WTC11 (cell line): ENCODE measurements around the gene FMC1. TPM values are rescaled to one million over a fixed set of nuclear protein-coding genes. Genes with fewer than 3 reads are reported as not detected.
A peak's percentile ranks its signal among the peaks of the same experiment; 100 is the strongest.

Experiments
- ATAC-seq: fragments of 200-7000 bp; cut with Tn5 transposase; 2 replicates; pipeline ENCODE4 v1.10.0; 2021; ENCODE audit warnings: mild to moderate bottlenecking, moderate library complexity
- CTCF ChIA-PET: fragments of 300-600 bp; sonication (Branson Sonifier 250); formaldehyde crosslinking; loops from one replicate; lab custom pipeline; 2021; ENCODE audit warnings: antibody characterized with exemption; lab: Charles Lee
- POLR2A ChIA-PET: fragments of 350-600 bp; sonication (Branson Sonifier 250); formaldehyde crosslinking; loops from one replicate; lab custom pipeline; 2021; ENCODE audit warnings: antibody characterized with exemption; lab: Charles Lee
- DNase-seq: peaks from one replicate; pipeline ENCODE4 v3.0.0; 2021; ENCODE audit warnings: low spot score
- H3K27ac Mint-ChIP-seq: 2 replicates; pipeline ENCODE4 v1.8.0; 2021; ENCODE audit warnings: mixed read lengths
- H3K27me3 Mint-ChIP-seq: 2 replicates; pipeline ENCODE4 v1.8.0; 2021; ENCODE audit warnings: low read depth, mild to moderate bottlenecking, moderate library complexity, mixed read lengths
- H3K36me3 Mint-ChIP-seq: 2 replicates; pipeline ENCODE4 v1.8.0; 2021; ENCODE audit warnings: mixed read lengths
- H3K4me1 Mint-ChIP-seq: 2 replicates; pipeline ENCODE4 v1.8.0; 2022; ENCODE audit warnings: mixed read lengths
- H3K4me3 Mint-ChIP-seq: 2 replicates; pipeline ENCODE4 v1.8.0; 2021; ENCODE audit warnings: mild to moderate bottlenecking, moderate library complexity, mixed read lengths
- H3K9me3 Mint-ChIP-seq: 2 replicates; pipeline ENCODE4 v1.8.0; 2021; ENCODE audit warnings: mixed read lengths
- CREB1 ChIP-seq: sonication (generic); formaldehyde crosslinking; IDR thresholded peaks from 2 replicates; pipeline ENCODE4 v1.8.0; 2023; ENCODE audit warnings: mild to moderate bottlenecking, missing genetic modification reagents
- ESRRA ChIP-seq: sonication (generic); formaldehyde crosslinking; IDR thresholded peaks from 2 replicates; pipeline ENCODE4 v1.8.1; 2022; ENCODE audit warnings: mild to moderate bottlenecking, missing genetic modification reagents, borderline replicate concordance
- GRHL2 ChIP-seq: fragments of 250-450 bp; sonication (Bioruptor Pico); IDR thresholded peaks from 2 replicates; pipeline ENCODE4 v1.8.0; 2022; ENCODE audit warnings: mild to moderate bottlenecking, moderate library complexity; ENCODE audit not compliant: insufficient replicate concordance, severe bottlenecking
- NR2C2 ChIP-seq: sonication (generic); formaldehyde crosslinking; IDR thresholded peaks from 2 replicates; pipeline ENCODE4 v1.8.0; 2022; ENCODE audit warnings: mild to moderate bottlenecking, missing genetic modification reagents
- OVOL2 ChIP-seq: fragments of 250-450 bp; sonication (Bioruptor Pico); IDR thresholded peaks from 2 replicates; pipeline ENCODE4 v1.9.0; 2021; ENCODE audit warnings: mild to moderate bottlenecking, borderline replicate concordance
- STAT6 ChIP-seq: sonication (generic); formaldehyde crosslinking; conservative IDR thresholded peaks from 2 replicates; pipeline ENCODE4 v1.8.1; 2023; ENCODE audit warnings: mild to moderate bottlenecking, low read depth, missing genetic modification reagents, moderate library complexity
- USF2 ChIP-seq: sonication (generic); formaldehyde crosslinking; IDR thresholded peaks from 2 replicates; pipeline ENCODE4 v1.8.1; 2023; ENCODE audit warnings: mild to moderate bottlenecking, missing genetic modification reagents, moderate library complexity
- ZNF263 ChIP-seq: sonication (generic); formaldehyde crosslinking; IDR thresholded peaks from 2 replicates; pipeline ENCODE4 v1.8.1; 2022; ENCODE audit warnings: low read depth, mild to moderate bottlenecking, moderate library complexity, missing genetic modification reagents
- ZNF532 ChIP-seq: fragments of 250-450 bp; sonication (Bioruptor Pico); IDR thresholded peaks from 2 replicates; pipeline ENCODE4 v1.9.0; 2021; ENCODE audit warnings: mild to moderate bottlenecking, borderline replicate concordance
- total RNA-seq: library from RNA; stranded (reverse); gene quantifications from 3 replicates; pipeline ENCODE4 v1.2.3, GENCODE V29; 2021
- TF ChIP-seq, protein P1 (sequence below): sonication (generic); formaldehyde crosslinking; conservative IDR thresholded peaks from 2 replicates; pipeline ENCODE4 v1.8.1; 2022; ENCODE audit warnings: mild to moderate bottlenecking, missing genetic modification reagents
- TF ChIP-seq, protein P2 (sequence below): sonication (generic); formaldehyde crosslinking; IDR thresholded peaks from 2 replicates; pipeline ENCODE4 v1.8.0; 2023; ENCODE audit warnings: missing genetic modification reagents, mild to moderate bottlenecking, borderline replicate concordance
- TF ChIP-seq, protein P3 (sequence below): fragments of 250-450 bp; sonication (Bioruptor Pico); conservative IDR thresholded peaks from 2 replicates; pipeline ENCODE4 v1.9.0; 2021; ENCODE audit warnings: mild to moderate bottlenecking

The FMC1 gene
- total RNA-seq, 1 experiment from 2014 or later, result 16.3 TPM

DNA sequence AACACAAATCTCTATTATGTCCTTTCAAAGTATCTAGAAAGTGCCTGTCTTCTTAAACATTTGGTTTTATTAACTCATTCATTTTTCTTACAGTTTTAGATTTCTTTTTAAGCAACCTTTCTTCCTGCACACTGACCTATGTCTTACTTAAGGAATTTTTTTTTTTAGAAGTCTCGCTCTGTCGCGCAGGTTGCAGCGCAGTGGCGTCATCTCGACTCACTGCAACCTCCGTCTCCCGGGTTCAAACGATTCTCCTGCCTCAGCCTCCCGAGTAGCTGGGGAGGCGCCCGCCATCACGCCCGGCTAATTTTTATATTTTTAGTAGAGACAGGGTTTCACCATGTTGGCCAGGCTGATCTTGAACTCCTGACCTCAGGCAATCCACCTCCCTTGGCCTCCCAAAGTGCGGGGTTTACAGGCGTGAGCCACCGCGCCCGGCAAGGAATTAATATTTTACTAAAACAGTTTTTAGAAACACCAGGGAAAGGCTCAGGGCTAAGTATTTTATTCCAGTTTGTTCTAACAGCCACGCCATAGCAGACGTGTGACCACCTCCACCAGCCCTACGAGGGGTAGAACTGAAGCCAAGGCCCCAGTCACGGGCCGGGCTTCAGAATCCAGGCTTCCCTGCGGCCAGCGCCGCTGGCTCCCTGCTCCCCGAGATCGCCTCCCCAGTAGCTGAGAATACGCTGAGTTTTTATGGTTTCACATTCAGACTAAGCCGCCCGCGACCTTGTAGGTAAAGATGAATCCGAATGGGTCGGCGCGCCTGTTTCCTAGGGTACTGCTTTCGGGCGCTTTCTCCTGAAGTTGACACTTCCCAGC lies 17.6 kb downstream of the FMC1 start:
- CTCF ChIA-PET, result interaction anchor here (1.0 to 1.1 kb wide), 2 partner anchors 19 to 76 kb away, joined by 3 to 7 read pairs; no protein-coding TSS in a partner anchor
- peak overlapping the region; percentile 97 for H3K27ac Mint-ChIP-seq
- TF ChIP-seq CREB1, result peak; percentile 8; the same call in 1 of the 2 replicates
- TF ChIP-seq, protein P1, sequence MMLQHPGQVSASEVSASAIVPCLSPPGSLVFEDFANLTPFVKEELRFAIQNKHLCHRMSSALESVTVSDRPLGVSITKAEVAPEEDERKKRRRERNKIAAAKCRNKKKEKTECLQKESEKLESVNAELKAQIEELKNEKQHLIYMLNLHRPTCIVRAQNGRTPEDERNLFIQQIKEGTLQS (CRISPR knock-in tag), result no peak
- TF ChIP-seq, all 79 proteins: peak for 1
- H3K4me1 Mint-ChIP-seq, result peaks cover 31% of the 10 kb centered on the region
- ATAC-seq (no peak; the same call in 1 of the 2 replicates), DNase-seq (no peak)
- no peaks in the 10 kb centered on the region for H3K9me3 Mint-ChIP-seq
- H3K4me3 Mint-ChIP-seq, result peak overlapping the region; percentile 81
- no peaks in the 10 kb centered on the region; the same call in 1 of the 2 replicates for H3K36me3 Mint-ChIP-seq
- POLR2A ChIA-PET, result interaction anchor here (0.6 to 1.9 kb wide), 7 partner anchors 11 to 1183 kb away, joined by 3 to 12 read pairs (median 3); partner anchors contain the start of genes FMC1 and KLRG2
- no peaks in the 10 kb centered on the region for H3K27me3 Mint-ChIP-seq

- ATAC-seq (peak; percentile 76), DNase-seq (peak; percentile 100)
- peaks cover under 1% of the 10 kb centered on the region for H3K36me3 Mint-ChIP-seq
- peaks cover 31% of the 10 kb centered on the region for H3K4me1 Mint-ChIP-seq
- peak within 1 kb of the TSS; percentile 97 for H3K27ac Mint-ChIP-seq
- no peaks in the 10 kb centered on the region for H3K9me3 Mint-ChIP-seq
- ChIA-PET CTCF (interaction anchor here (0.6 to 1.1 kb wide), 3 partner anchors 19 to 75 kb away, joined by 3 to 7 read pairs (median 7); no protein-coding TSS in a partner anchor), POLR2A (interaction anchor here (0.6 to 1.9 kb wide), 17 partner anchors 10 to 1182 kb away, joined by 3 to 12 read pairs (median 3); partner anchors contain the start of genes FMC1 and KLRG2)
- H3K27me3 Mint-ChIP-seq, result no peaks in the 10 kb centered on the region
- H3K4me3 Mint-ChIP-seq, result peak within 1 kb of the TSS; percentile 81
- TF ChIP-seq NR2C2 (CRISPR knock-in tag), result peak; percentile 6; the same call in 1 of the 2 replicates
- TF ChIP-seq OVOL2 (CRISPR knock-in tag), result no peak
- no peak for TF ChIP-seq ZNF532 (CRISPR knock-in tag)
- TF ChIP-seq USF2 (CRISPR knock-in tag), result no peak
- TF ChIP-seq GRHL2 (CRISPR knock-in tag), result no peak
- TF ChIP-seq, protein P2, sequence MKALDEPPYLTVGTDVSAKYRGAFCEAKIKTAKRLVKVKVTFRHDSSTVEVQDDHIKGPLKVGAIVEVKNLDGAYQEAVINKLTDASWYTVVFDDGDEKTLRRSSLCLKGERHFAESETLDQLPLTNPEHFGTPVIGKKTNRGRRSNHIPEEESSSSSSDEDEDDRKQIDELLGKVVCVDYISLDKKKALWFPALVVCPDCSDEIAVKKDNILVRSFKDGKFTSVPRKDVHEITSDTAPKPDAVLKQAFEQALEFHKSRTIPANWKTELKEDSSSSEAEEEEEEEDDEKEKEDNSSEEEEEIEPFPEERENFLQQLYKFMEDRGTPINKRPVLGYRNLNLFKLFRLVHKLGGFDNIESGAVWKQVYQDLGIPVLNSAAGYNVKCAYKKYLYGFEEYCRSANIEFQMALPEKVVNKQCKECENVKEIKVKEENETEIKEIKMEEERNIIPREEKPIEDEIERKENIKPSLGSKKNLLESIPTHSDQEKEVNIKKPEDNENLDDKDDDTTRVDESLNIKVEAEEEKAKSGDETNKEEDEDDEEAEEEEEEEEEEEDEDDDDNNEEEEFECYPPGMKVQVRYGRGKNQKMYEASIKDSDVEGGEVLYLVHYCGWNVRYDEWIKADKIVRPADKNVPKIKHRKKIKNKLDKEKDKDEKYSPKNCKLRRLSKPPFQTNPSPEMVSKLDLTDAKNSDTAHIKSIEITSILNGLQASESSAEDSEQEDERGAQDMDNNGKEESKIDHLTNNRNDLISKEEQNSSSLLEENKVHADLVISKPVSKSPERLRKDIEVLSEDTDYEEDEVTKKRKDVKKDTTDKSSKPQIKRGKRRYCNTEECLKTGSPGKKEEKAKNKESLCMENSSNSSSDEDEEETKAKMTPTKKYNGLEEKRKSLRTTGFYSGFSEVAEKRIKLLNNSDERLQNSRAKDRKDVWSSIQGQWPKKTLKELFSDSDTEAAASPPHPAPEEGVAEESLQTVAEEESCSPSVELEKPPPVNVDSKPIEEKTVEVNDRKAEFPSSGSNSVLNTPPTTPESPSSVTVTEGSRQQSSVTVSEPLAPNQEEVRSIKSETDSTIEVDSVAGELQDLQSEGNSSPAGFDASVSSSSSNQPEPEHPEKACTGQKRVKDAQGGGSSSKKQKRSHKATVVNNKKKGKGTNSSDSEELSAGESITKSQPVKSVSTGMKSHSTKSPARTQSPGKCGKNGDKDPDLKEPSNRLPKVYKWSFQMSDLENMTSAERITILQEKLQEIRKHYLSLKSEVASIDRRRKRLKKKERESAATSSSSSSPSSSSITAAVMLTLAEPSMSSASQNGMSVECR (CRISPR knock-in tag), result peak; percentile 70; the same call in 1 of the 2 replicates
- TF ChIP-seq ZNF263 (CRISPR knock-in tag), result no peak
- TF ChIP-seq, protein P3, sequence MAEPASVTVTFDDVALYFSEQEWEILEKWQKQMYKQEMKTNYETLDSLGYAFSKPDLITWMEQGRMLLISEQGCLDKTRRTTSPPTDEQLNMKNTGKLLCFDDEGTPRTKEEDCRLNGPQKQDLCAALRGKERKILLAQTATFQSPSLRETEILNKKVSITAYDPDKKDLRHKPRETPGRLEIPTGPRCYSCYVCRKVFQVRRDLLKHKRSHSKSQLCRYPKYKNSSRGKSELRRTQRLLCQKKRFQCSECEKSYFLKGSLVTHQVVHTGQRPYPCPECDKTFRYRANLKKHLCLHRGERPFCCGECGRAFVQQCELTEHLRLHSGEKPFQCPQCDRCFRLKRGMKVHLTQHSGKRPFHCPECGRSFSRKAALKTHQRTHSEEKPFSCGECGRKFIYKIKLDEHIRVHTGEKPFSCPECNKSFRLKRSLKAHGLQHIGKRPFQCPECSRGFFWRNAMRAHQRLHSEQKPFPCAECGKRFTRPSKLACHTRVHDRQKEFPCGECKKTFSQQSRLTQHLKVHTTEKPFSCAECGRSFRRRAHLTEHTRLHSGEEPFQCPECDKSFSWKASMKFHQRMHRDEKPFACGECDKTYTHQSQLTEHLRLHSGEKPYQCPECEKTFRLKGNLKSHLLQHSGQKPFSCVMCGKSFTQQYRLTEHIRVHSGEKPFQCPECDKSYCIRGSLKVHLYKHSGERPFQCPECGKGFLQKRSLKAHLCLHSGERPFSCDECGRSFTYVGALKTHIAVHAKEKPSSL (CRISPR knock-in tag), result no peak
- TF ChIP-seq STAT6 (CRISPR knock-in tag), result no peak
- peak; percentile 57; the same call in 1 of the 2 replicates for TF ChIP-seq ESRRA
These were observed 18.5 kb downstream of the FMC1 start, which contains the start of gene LUC7L2 for GRCh38 chr7:139359366-139360209. Gene LUC7L2, plus strand, starts transcription at chr7:139359894. Its CDS starts 368 bp downstream, at chr7:139360262.
